Heart right ventricle (tissue), 16 donors: ENCODE results near the gene EFNB1. TPM values are rescaled to one million over a fixed set of nuclear protein-coding genes. Genes with fewer than 3 reads are reported as not detected.

Source experiments
- ATAC-seq, 8 donors: fragments of 200-7000 bp; cut with Tn5 transposase; one replicate each; pipeline ENCODE4 v1.9.1; 2020; ENCODE audit warnings: mild to moderate bottlenecking in 8 of 8, moderate library complexity in 8 of 8, moderate number of reproducible peaks in 1 of 8
- DNase-seq, 2 donors: peaks; one replicate each; pipeline ENCODE4 v3.0.0-alpha.2; 2020
- H3K27ac ChIP-seq, 10 donors: fragments of 200-600 bp; sonication (generic) in 2 of 10; one replicate each; pipeline versions ENCODE4 v1.5.0 to v1.8.0; 2020 to 2022; ENCODE audit warnings: mild to moderate bottlenecking in 3 of 10
- H3K27me3 ChIP-seq, 7 donors: fragments of 200-600 bp; one replicate each; pipeline ENCODE4 v1.8.0; 2021 to 2022; ENCODE audit warnings: mild to moderate bottlenecking in 2 of 7
- H3K36me3 ChIP-seq, 9 donors: fragments of 200-600 bp; sonication (generic) in 1 of 9; one replicate each; pipeline versions ENCODE4 v1.5.0 to v1.8.0; 2020 to 2022; ENCODE audit warnings: mild to moderate bottlenecking in 2 of 9
- H3K4me1 ChIP-seq, 9 donors: fragments of 200-600 bp; sonication (generic) in 1 of 9; one replicate each; pipeline versions ENCODE4 v1.5.0 to v1.8.0; 2020 to 2022; ENCODE audit warnings: mild to moderate bottlenecking in 4 of 9
- H3K4me3 ChIP-seq, 10 donors: fragments of 200-600 bp; sonication (generic) in 2 of 10; one replicate each; pipeline versions ENCODE4 v1.5.0 to v1.8.0; 2020 to 2022; ENCODE audit warnings: mild to moderate bottlenecking in 7 of 10, moderate library complexity in 2 of 10
- H3K9me3 ChIP-seq, 11 donors: fragments of 200-600 bp in 10 of 11; sonication (generic) in 2 of 11; one replicate each; pipeline versions ENCODE4 v1.5.0 to v1.8.0; 2013 to 2022; ENCODE audit warnings: mild to moderate bottlenecking in 2 of 11, control low read depth in 1 of 11, moderate library complexity in 1 of 11
- WGBS, 2 donors: extraction: QIAGEN DNeasy Blood & Tissue Kit; methylation state at CpG; one replicate each; pipeline ENCODE4 v1.1.7; 2013; ENCODE audit warnings: inconsistent platforms in 1 of 2; 5-methylcytosine and 5-hydroxymethylcytosine counted together
- intact Hi-C, 10 donors: fragments of 100-400 bp; cut with DNase I; formaldehyde crosslinking; loops; one replicate each; pipeline versions ENCODE4 v1.11.1 to v1.14.2; 2022
- polyA plus RNA-seq, 2 donors: library from polyadenylated mRNA; stranded (reverse); fragments of 200-250 nt; gene quantifications; one replicate each; pipeline ENCODE4 v1.2.3, GENCODE V29; 2013
- total RNA-seq, 10 donors: library from RNA; stranded (reverse); fragmentation: NEBNext Ultra II Directional in 3 of 10; extraction: Animal tissue kit (Norgen Biotek cat#: 25700) in 3 of 10; gene quantifications; one replicate each; pipeline versions ENCODE4 v1.2.1 to v1.2.4, GENCODE V29; 2021 to 2023
- TF ChIP-seq, protein P1 (sequence below), 9 donors: fragments of 200-600 bp; sonication (generic) in 2 of 9; IDR thresholded peaks; one replicate each; pipeline versions ENCODE4 v1.5.0 to v1.8.0; 2021 to 2022; ENCODE audit warnings: antibody characterized with exemption in 9 of 9, mild to moderate bottlenecking in 5 of 9, moderate library complexity in 1 of 9
- donor health status: Arrhythmogenic right ventricular cardiomyopathy.
- donor health status: ischemic (EF 13 %, LVEDD 7.1; RV severe dilation, severe dysfunction).
- donor health status: healthy with polysubstance abuse.
- donor health status: DM: no; HTN: yes; CAD: no.
- donor health status: DM: no; HTN: no; CAD: no.
- donor health status: ischemic (EF 25% LVEDD 6.9; RV normal size, moderate dysfunction).
- donor health status: ischemic (EF 25% LVEDD 5.7; RV mildly dilated, moderate dysfunction).
- donor health status: healthy.
- donor health status: DM: yes; HTN: yes; CAD: no.
- donor health status: Ischemic cardiomyopathy.
- donor health status: ischemic (EF 35%, LVEDD 5.7; RV mildly dilated, moderate dysfunction).
- donor health status: nonischemic (EF 11% LVEDD 7.7; RV severe dilation, severe dysfunction).
- donor health status: DM: yes; HTN: yes; CAD: no.
- donor health status: PGD.
- donor health status: ischemic (EF 29% LVEDD 5.4; RV normal size, mild dysfunction).
- donor health status: nonischemic (EF 23%, LVEDD 6.1; RV moderate dilation, normal function).

Gene EFNB1
- total and polyA plus RNA-seq, 12 donors = 10.8 to 45.1 (median 19.2) TPM

DNA sequence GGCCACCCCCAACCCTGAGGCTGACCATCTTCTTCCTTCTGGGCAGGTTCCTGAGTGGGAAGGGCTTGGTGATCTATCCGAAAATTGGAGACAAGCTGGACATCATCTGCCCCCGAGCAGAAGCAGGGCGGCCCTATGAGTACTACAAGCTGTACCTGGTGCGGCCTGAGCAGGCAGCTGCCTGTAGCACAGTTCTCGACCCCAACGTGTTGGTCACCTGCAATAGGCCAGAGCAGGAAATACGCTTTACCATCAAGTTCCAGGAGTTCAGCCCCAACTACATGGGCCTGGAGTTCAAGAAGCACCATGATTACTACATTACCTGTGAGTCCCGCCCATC is 9.7 kb downstream of the EFNB1 start:
- Histone ChIP-seq H3K27me3 (peaks cover 0 to 4% (median 0%) of the 10 kb centered on the region in 7 donors), H3K36me3 (peaks cover 0 to 40% (median 9%) of the 10 kb centered on the region in 9 donors), H3K9me3 (no peaks in the 10 kb centered on the region), H3K4me1 (peaks cover 0 to 45% (median 28%) of the 10 kb centered on the region in 9 donors), H3K4me3 (no peak overlapping the region), H3K27ac (no peak overlapping the region)
- WGBS, 2 donors = 86 to 89% methylated on average over 8 of the region's 8 CpGs
- TF ChIP-seq, protein P1, sequence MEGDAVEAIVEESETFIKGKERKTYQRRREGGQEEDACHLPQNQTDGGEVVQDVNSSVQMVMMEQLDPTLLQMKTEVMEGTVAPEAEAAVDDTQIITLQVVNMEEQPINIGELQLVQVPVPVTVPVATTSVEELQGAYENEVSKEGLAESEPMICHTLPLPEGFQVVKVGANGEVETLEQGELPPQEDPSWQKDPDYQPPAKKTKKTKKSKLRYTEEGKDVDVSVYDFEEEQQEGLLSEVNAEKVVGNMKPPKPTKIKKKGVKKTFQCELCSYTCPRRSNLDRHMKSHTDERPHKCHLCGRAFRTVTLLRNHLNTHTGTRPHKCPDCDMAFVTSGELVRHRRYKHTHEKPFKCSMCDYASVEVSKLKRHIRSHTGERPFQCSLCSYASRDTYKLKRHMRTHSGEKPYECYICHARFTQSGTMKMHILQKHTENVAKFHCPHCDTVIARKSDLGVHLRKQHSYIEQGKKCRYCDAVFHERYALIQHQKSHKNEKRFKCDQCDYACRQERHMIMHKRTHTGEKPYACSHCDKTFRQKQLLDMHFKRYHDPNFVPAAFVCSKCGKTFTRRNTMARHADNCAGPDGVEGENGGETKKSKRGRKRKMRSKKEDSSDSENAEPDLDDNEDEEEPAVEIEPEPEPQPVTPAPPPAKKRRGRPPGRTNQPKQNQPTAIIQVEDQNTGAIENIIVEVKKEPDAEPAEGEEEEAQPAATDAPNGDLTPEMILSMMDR (IDR thresholded peaks at IDR 0.05) = no peak
- no peak for DNase-seq
- ATAC-seq = no peak
- intact Hi-C loops = loop anchor here in 3 of 10 donors (5.0 to 10.0 kb wide), 3 partner anchors 54 to 156 kb away; no protein-coding TSS in a partner anchor

DNA sequence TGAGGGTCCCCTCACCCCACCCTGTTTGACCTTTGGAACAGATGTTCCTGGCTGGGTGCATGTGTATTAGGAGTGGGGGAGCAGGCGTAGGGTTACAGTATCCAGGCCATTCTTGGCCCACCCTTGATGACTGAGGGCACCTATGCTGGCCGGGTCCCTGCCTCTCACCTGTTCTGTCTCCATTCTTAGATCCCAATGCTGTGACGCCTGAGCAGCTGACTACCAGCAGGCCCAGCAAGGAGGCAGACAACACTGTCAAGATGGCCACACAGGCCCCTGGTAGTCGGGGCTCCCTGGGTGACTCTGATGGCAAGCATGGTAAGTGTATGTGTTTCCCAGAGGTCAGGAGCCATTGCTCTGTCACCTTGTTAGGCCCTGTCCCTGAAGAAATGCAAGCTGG is 10.9 kb downstream of the EFNB1 start:
- peaks cover 0 to 44% (median 9%) of the 10 kb centered on the region in 9 donors for H3K36me3 ChIP-seq
- H3K4me3 ChIP-seq = no peak overlapping the region
- intact Hi-C loops = loop anchor here in 4 of 10 donors (5.0 to 10.0 kb wide), 3 partner anchors 53 to 155 kb away; no protein-coding TSS in a partner anchor
- H3K27me3 ChIP-seq = peaks cover 0 to 4% (median 0%) of the 10 kb centered on the region in 7 donors
- DNase-seq (no peak), ATAC-seq (no peak)
- TF ChIP-seq, protein P1 (IDR thresholded peaks at IDR 0.05) = no peak
- peaks cover 0 to 40% (median 21%) of the 10 kb centered on the region in 9 donors for H3K4me1 ChIP-seq
- H3K27ac ChIP-seq = no peak overlapping the region
- no peaks in the 10 kb centered on the region for H3K9me3 ChIP-seq
- 87 to 93% methylated on average over 4 of the region's 4 CpGs for WGBS, 2 donors

- Histone ChIP-seq H3K36me3 (peaks cover 0 to 44% (median 9%) of the 10 kb centered on the region in 9 donors), H3K4me1 (peaks cover 0 to 35% (median 16%) of the 10 kb centered on the region in 9 donors), H3K27me3 (peaks cover 0 to 4% (median 0%) of the 10 kb centered on the region in 7 donors), H3K9me3 (no peaks in the 10 kb centered on the region), H3K4me3 (no peak overlapping the region), H3K27ac (no peak overlapping the region)
- ATAC-seq = no peak
- intact Hi-C loops = loop anchor here in 1 of 10 donors (5.0 kb wide), 1 partner anchor 52 kb away; no protein-coding TSS in a partner anchor
- 77 to 85% methylated on average over 21 to 22 of the region's 22 CpGs for WGBS, 2 donors
- DNase-seq = no peak
- TF ChIP-seq, protein P1 (IDR thresholded peaks at IDR 0.05) = no peak
Observed at GRCh38 chrX:68840256-68840655, 11.4 kb downstream of the EFNB1 start.

- H3K36me3 ChIP-seq = peaks cover 0 to 44% (median 9%) of the 10 kb centered on the region in 9 donors
- DNase-seq (peak in 1 of 2 donors; percentile 39), ATAC-seq (peak in 6 of 8 donors; percentile 18 to 51 (median 22))
- TF ChIP-seq, protein P1 (IDR thresholded peaks at IDR 0.05) = no peak
- no peaks in the 10 kb centered on the region for H3K9me3 ChIP-seq
- no peaks in the 10 kb centered on the region for H3K27me3 ChIP-seq
- peaks cover 0 to 28% (median 15%) of the 10 kb centered on the region in 9 donors for H3K4me1 ChIP-seq
- H3K27ac ChIP-seq = no peak overlapping the region
- 78 to 80% methylated on average over 8 of the region's 8 CpGs for whole genome bisulfite sequencing, 2 donors
- H3K4me3 ChIP-seq = no peak overlapping the region
- intact Hi-C loops = loop anchor here in 1 of 10 donors (5.0 kb wide), 1 partner anchor 51 kb away; no protein-coding TSS in a partner anchor
Observed at GRCh38 chrX:68841251-68842049, 12.6 kb downstream of the EFNB1 start.
